DOHH2 (cell line): ENCODE results near the gene RAB42.

Experiments
- CTCF ChIP-seq: fragments of 200-600 bp; sonication (generic); IDR thresholded peaks from one replicate; pipeline ENCODE4 v1.5.1; 2014; ENCODE audit warnings: antibody characterized with exemption, mild to moderate bottlenecking, low read depth, low read length; ENCODE audit not compliant: poor library complexity, severe bottlenecking
- EZH2phosphoT487 ChIP-seq: fragments of 200-600 bp; sonication (generic); IDR thresholded peaks from 2 replicates; pipeline ENCODE4 v1.6.1; 2017; ENCODE audit warnings: borderline replicate concordance, mild to moderate bottlenecking, antibody characterized with exemption, low read length, moderate library complexity, mixed read lengths

- no peak for TF ChIP-seq CTCF
- TF ChIP-seq EZH2phosphoT487 = no peak
Measured at GRCh38 chr1:28578696-28579218, 13.3 kb upstream of the RAB42 start.
